K562 (cell line): ENCODE measurements around the gene GNB2. TPM values are rescaled to one million over a fixed set of nuclear protein-coding genes. Genes with fewer than 3 reads are reported as not detected.
A peak's percentile ranks its signal among the peaks of the same experiment; 100 is the strongest.

Experiments used
- ATF7 ChIP-seq: fragments of 450-650 bp; IDR thresholded peaks from 2 replicates; pipeline ENCODE4 v1.7.1; 2014; ENCODE audit warnings: mild to moderate bottlenecking, moderate library complexity
- BACH1 ChIP-seq: fragments of 200-800 bp; sonication (Bioruptor generic); IDR thresholded peaks from 2 replicates; pipeline ENCODE4 v1.6.1; 2016; ENCODE audit warnings: missing genetic modification characterization, missing compliant biosample characterization
- E4F1 ChIP-seq: fragments of 250-450 bp; sonication (Bioruptor Pico); IDR thresholded peaks from 2 replicates; pipeline ENCODE4 v1.5.0; 2021; ENCODE audit warnings: mild to moderate bottlenecking, borderline replicate concordance
- ELF4 ChIP-seq: fragments of 450-650 bp; formaldehyde crosslinking; IDR thresholded peaks from 2 replicates; pipeline ENCODE4 v1.4.0; 2022; ENCODE audit warnings: missing genetic modification characterization
- EZH2 ChIP-seq: IDR thresholded peaks from 2 replicates; pipeline ENCODE4 v1.6.1; 2012; ENCODE audit warnings: low read depth, mild to moderate bottlenecking, inconsistent platforms, low read length, borderline replicate concordance
- HSF4 ChIP-seq: fragments of 250-450 bp; sonication (Bioruptor Pico); IDR thresholded peaks from 2 replicates; pipeline ENCODE4 v2.1.2; 2022; ENCODE audit warnings: mild to moderate bottlenecking, moderate library complexity, borderline replicate concordance
- LCOR ChIP-seq: sonication (generic); formaldehyde crosslinking; IDR thresholded peaks from 2 replicates; pipeline ENCODE4 v1.8.0; 2022; ENCODE audit warnings: mild to moderate bottlenecking, missing genetic modification reagents
- PTBP1 ChIP-seq: fragments of 200-400 bp; formaldehyde crosslinking; IDR thresholded peaks from 2 replicates; pipeline ENCODE4 v1.6.1; 2017; ENCODE audit warnings: low read depth, low read length
- PTRF ChIP-seq: fragments of 450-650 bp; IDR thresholded peaks from 2 replicates; pipeline ENCODE4 v1.6.1; 2016; ENCODE audit warnings: mild to moderate bottlenecking, missing genetic modification characterization, missing compliant biosample characterization
- REST ChIP-seq, 2 experiments: fragments of 450-650 bp; formaldehyde crosslinking in 1 of 2; IDR thresholded peaks; 2 replicates each; pipeline versions ENCODE4 v1.4.0 to v1.6.1; 2014 to 2020; ENCODE audit warnings: mild to moderate bottlenecking in 2 of 2, borderline replicate concordance in 1 of 2, low read depth in 1 of 2
- SMAD4 ChIP-seq: fragments of 250-450 bp; sonication (Bioruptor Pico); conservative IDR thresholded peaks from 2 replicates; pipeline ENCODE4 v1.8.0; 2021; ENCODE audit warnings: inconsistent platforms, mild to moderate bottlenecking, moderate library complexity
- SPI1 ChIP-seq: IDR thresholded peaks from 2 replicates; pipeline ENCODE4 v1.6.1; 2011; ENCODE audit warnings: low read depth, low read length, control low read depth, borderline replicate concordance
- ZEB2 ChIP-seq: fragments of 450-650 bp; IDR thresholded peaks from 2 replicates; pipeline ENCODE4 v1.6.1; 2016
- ZNF23 ChIP-seq: fragments of 250-450 bp; sonication (Bioruptor Pico); IDR thresholded peaks from 2 replicates; pipeline ENCODE4 v1.4.0; 2020; ENCODE audit warnings: mild to moderate bottlenecking
- ZNF57 ChIP-seq: fragments of 450-650 bp; formaldehyde crosslinking; IDR thresholded peaks from 2 replicates; pipeline ENCODE4 v1.4.0; 2020; ENCODE audit warnings: mild to moderate bottlenecking, moderate library complexity
- polyA plus RNA-seq, 8 experiments: library from polyadenylated mRNA; depleted of rRNA in 4 of 8; stranded (reverse) in 5 of 8; unstranded in 3 of 8; fragments of >200 nt; fragmentation: Nextera tagmentation in 2 of 8; fragmentation: Illumina TruSeq in 1 of 8; extraction: Ambion mirVana in 2 of 8; extraction: Trizol in 1 of 8; gene quantifications; 2 replicates each; pipeline versions ENCODE4 v1.2.1 to v1.2.3, GENCODE V29; 2011 to 2014; ENCODE audit warnings: inconsistent platforms in 1 of 8, missing spikeins in 1 of 8
- total RNA-seq, 7 experiments: library from RNA; depleted of rRNA in 6 of 7; stranded (reverse); fragments of >200 nt in 6 of 7; fragmentation: Illumina TruSeq in 2 of 7; extraction: Trizol in 2 of 7; gene quantifications; 2 replicates each; pipeline versions ENCODE4 v1.2.1 to v1.2.3, GENCODE V29; 2011 to 2021; ENCODE audit warnings: low replicate concordance in 1 of 7

The GNB2 gene
- total and polyA plus RNA-seq, 9 of the 15 experiments (the other 6 are each of a cell fraction or from before 2014, with no cell fraction given): 0.65 to 320 (median 104) TPM

GRCh38 chr7:100691676-100692577, 18.4 kb downstream of the GNB2 start (continued):
- TF ChIP-seq REST (IDR thresholded peaks at IDR 0.05; ENCODE audit: borderline replicate concordance) (peak; percentile 82), REST (CRISPR knock-in tag; IDR thresholded peaks at IDR 0.05; ENCODE audit: low read depth) (no peak), ZNF23 (CRISPR knock-in tag) (no peak), SPI1 (no peak), EZH2 (no peak), SMAD4 (CRISPR knock-in tag) (0 out of 2 replicates have a peak, but pooled peaks have one; percentile 40), HSF4 (no peak), ELF4 (0 out of 2 replicates have a peak, but pooled peaks have one; percentile 20), ZNF57 (CRISPR knock-in tag) (no peak), PTRF (tag) (no peak), ATF7 (no peak), ZEB2 (no peak), E4F1 (CRISPR knock-in tag) (no peak), LCOR (CRISPR knock-in tag) (0 out of 2 replicates have a peak, but pooled peaks have one; percentile 77), PTBP1 (no peak), BACH1 (tag) (no peak)
